Liver (tissue), 9 donors: Measurements from ENCODE around the gene TRAPPC12. TPM values are rescaled to one million over a fixed set of nuclear protein-coding genes. Genes with fewer than 3 reads are reported as not detected.

Experiments
- DNase-seq: peaks from one replicate; pipeline ENCODE4 v3.0.0-alpha.2; 2017; ENCODE audit warnings: low spot score
- H3K27ac ChIP-seq, 2 donors: one replicate each; pipeline ENCODE4 v1.7.0; 2013; ENCODE audit warnings: inconsistent platforms in 2 of 2, low read length in 2 of 2, control low read depth in 1 of 2, low read depth in 1 of 2, mild to moderate bottlenecking in 1 of 2
- H3K27me3 ChIP-seq, 4 donors: one replicate each; pipeline versions ENCODE4 v1.6.1 to v1.7.0; 2013; ENCODE audit warnings: low read length in 3 of 4, inconsistent platforms in 1 of 4, mild to moderate bottlenecking in 1 of 4, moderate library complexity in 1 of 4; ENCODE audit not compliant: control insufficient read depth in 4 of 4, insufficient read depth in 4 of 4
- H3K36me3 ChIP-seq, 4 donors: one replicate each; pipeline versions ENCODE4 v1.6.1 to v1.7.0; 2013; ENCODE audit warnings: low read length in 3 of 4, mild to moderate bottlenecking in 3 of 4, low read depth in 1 of 4, moderate library complexity in 1 of 4; ENCODE audit not compliant: control insufficient read depth in 4 of 4, insufficient read depth in 3 of 4
- H3K4me1 ChIP-seq, 4 donors: one replicate each; pipeline versions ENCODE4 v1.6.1 to v1.7.0; 2013; ENCODE audit warnings: low read length in 3 of 4, mild to moderate bottlenecking in 3 of 4, moderate library complexity in 1 of 4; ENCODE audit not compliant: control insufficient read depth in 4 of 4, insufficient read depth in 4 of 4
- H3K4me3 ChIP-seq, 3 donors: one replicate each; pipeline versions ENCODE4 v1.6.1 to v1.7.0; 2013; ENCODE audit warnings: low read length in 3 of 3, control low read depth in 1 of 3, low read depth in 1 of 3, mild to moderate bottlenecking in 1 of 3
- H3K9ac ChIP-seq, 2 donors: one replicate each; pipeline ENCODE4 v1.7.0; 2013; ENCODE audit warnings: low read length in 2 of 2, mild to moderate bottlenecking in 2 of 2, moderate library complexity in 2 of 2, control low read depth in 1 of 2, low read depth in 1 of 2
- H3K9me3 ChIP-seq, 4 donors: one replicate each; pipeline versions ENCODE4 v1.6.1 to v1.7.0; 2013; ENCODE audit warnings: low read length in 3 of 4; ENCODE audit not compliant: control insufficient read depth in 4 of 4
- ATF3 ChIP-seq: IDR thresholded peaks from 2 replicates; pipeline ENCODE4 v1.6.1; 2016; ENCODE audit warnings: antibody characterized with exemption
- CTCF ChIP-seq: fragments of 150-350 bp; IDR thresholded peaks from 2 replicates; pipeline ENCODE4 v1.5.1; 2017; ENCODE audit warnings: improper control_type of control experiment, low read depth, low read length; ENCODE audit not compliant: missing input control
- EGR1 ChIP-seq, 2 donors: IDR thresholded peaks; 2 replicates each; pipeline ENCODE4 v1.6.1; 2016 to 2018; ENCODE audit warnings: antibody characterized with exemption in 2 of 2, low read depth in 2 of 2
- FOXA1 ChIP-seq: IDR thresholded peaks from 2 replicates; pipeline ENCODE4 v1.6.1; 2016; ENCODE audit warnings: antibody characterized with exemption
- FOXA2 ChIP-seq: IDR thresholded peaks from 2 replicates; pipeline ENCODE4 v1.6.1; 2016; ENCODE audit warnings: antibody characterized with exemption
- GABPA ChIP-seq, 2 donors: IDR thresholded peaks in 1 of 2; conservative IDR thresholded peaks in 1 of 2; 2 replicates each; pipeline ENCODE4 v1.6.1; 2016; ENCODE audit warnings: antibody characterized with exemption in 2 of 2, mild to moderate bottlenecking in 1 of 2, moderate library complexity in 1 of 2
- HNF4A ChIP-seq, 2 donors: conservative IDR thresholded peaks; 2 replicates each; pipeline ENCODE4 v1.6.1; 2016; ENCODE audit warnings: antibody characterized with exemption in 2 of 2, mild to moderate bottlenecking in 2 of 2
- HNF4G ChIP-seq: IDR thresholded peaks from 2 replicates; pipeline ENCODE4 v1.6.1; 2016; ENCODE audit warnings: antibody characterized with exemption
- JUND ChIP-seq, 2 donors: IDR thresholded peaks; 2 replicates each; pipeline ENCODE4 v1.6.1; 2016; ENCODE audit warnings: antibody characterized with exemption in 2 of 2
- MAX ChIP-seq: IDR thresholded peaks from 2 replicates; pipeline ENCODE4 v1.6.1; 2016; ENCODE audit warnings: antibody characterized with exemption
- RAD21 ChIP-seq, 2 donors: IDR thresholded peaks; 2 replicates each; pipeline ENCODE4 v1.6.1; 2016; ENCODE audit warnings: antibody characterized with exemption in 2 of 2, mild to moderate bottlenecking in 2 of 2
- REST ChIP-seq: IDR thresholded peaks from 2 replicates; pipeline ENCODE4 v1.6.1; 2016; ENCODE audit warnings: antibody characterized with exemption, mild to moderate bottlenecking
- RXRA ChIP-seq, 2 donors: IDR thresholded peaks; 2 replicates each; pipeline ENCODE4 v1.6.1; 2017 to 2018; ENCODE audit warnings: antibody characterized with exemption in 2 of 2, mild to moderate bottlenecking in 1 of 2
- SP1 ChIP-seq: IDR thresholded peaks from 2 replicates; pipeline ENCODE4 v1.6.1; 2018; ENCODE audit warnings: antibody characterized with exemption, mild to moderate bottlenecking
- TAF1 ChIP-seq: conservative IDR thresholded peaks from 2 replicates; pipeline ENCODE4 v1.6.1; 2016; ENCODE audit warnings: antibody characterized with exemption, mild to moderate bottlenecking
- YY1 ChIP-seq: IDR thresholded peaks from 2 replicates; pipeline ENCODE4 v1.6.1; 2016; ENCODE audit warnings: antibody characterized with exemption, mild to moderate bottlenecking
- ZBTB33 ChIP-seq: IDR thresholded peaks from 2 replicates; pipeline ENCODE4 v1.6.1; 2016; ENCODE audit warnings: antibody characterized with exemption
- WGBS: extraction: QIAGEN DNeasy Blood & Tissue Kit; methylation state at CpG from one replicate; pipeline ENCODE4 v1.1.7; 2013; 5-methylcytosine and 5-hydroxymethylcytosine counted together
- polyA plus RNA-seq, 2 donors: library from polyadenylated mRNA; stranded (reverse) in 1 of 2; unstranded in 1 of 2; fragments of 200-250 nt in 1 of 2; fragments of >200 nt in 1 of 2; fragmentation: Nextera tagmentation in 1 of 2; extraction: Ambion mirVana in 1 of 2; gene quantifications; one replicate each; pipeline versions ENCODE4 v1.2.1 to v1.2.3, GENCODE V29; 2013 to 2015
- total RNA-seq, 2 donors: library from RNA; depleted of rRNA; stranded (reverse); fragments of >200 nt; gene quantifications; one replicate each; pipeline ENCODE4 v1.2.3, GENCODE V29; 2014
- donor health status: healthy.
- donor health status: healthy.
- donor health status: healthy.
- donor health status: healthy.
- donor health status: healthy.

TRAPPC12 gene
- total and polyA plus RNA-seq, 4 donors: 30.2 to 60.9 (median 39.7) TPM

GRCh38 chr2:3518496-3519254, 139.2 kb downstream of the TRAPPC12 start:
- peaks cover 10 to 68% (median 53%) of the 10 kb centered on the region in 4 donors for H3K4me1 ChIP-seq
- TF ChIP-seq EGR1 (IDR thresholded peaks at IDR 0.05; ENCODE audit: low read depth in 2 of 2): no peak
- peak in 1 of 2 donors; percentile 5 for TF ChIP-seq RXRA (IDR thresholded peaks at IDR 0.05)
- no peak for TF ChIP-seq MAX
- no peak for TF ChIP-seq SP1
- no peak for TF ChIP-seq RAD21 (IDR thresholded peaks at IDR 0.05)
- peak in 1 of 2 donors; percentile 83 for TF ChIP-seq GABPA (IDR thresholded peaks at IDR 0.05 in 1 of 2, conservative IDR thresholded peaks at IDR 0.05 in 1 of 2)
- TF ChIP-seq CTCF: no peak
- TF ChIP-seq JUND (IDR thresholded peaks at IDR 0.05): no peak
- no peak for TF ChIP-seq ATF3
- TF ChIP-seq HNF4A (conservative IDR thresholded peaks at IDR 0.05): no peak
- TF ChIP-seq YY1: peak; percentile 28
- TF ChIP-seq FOXA2: no peak
- TF ChIP-seq FOXA1: no peak
- no peak for TF ChIP-seq HNF4G
- TF ChIP-seq REST: peak; percentile 2
- peak; percentile 13 for TF ChIP-seq TAF1
- TF ChIP-seq ZBTB33: no peak
- peak overlapping the region; percentile 75 to 88 for H3K9ac ChIP-seq
- peak overlapping the region; percentile 98 to 99 for H3K27ac ChIP-seq
- peak; percentile 95 for DNase-seq
- no peaks in the 10 kb centered on the region for H3K27me3 ChIP-seq
- under 1% methylated on average over 67 of the region's 67 CpGs for WGBS
- H3K4me3 ChIP-seq: peak overlapping the region; percentile 59 to 92 (median 87)
- H3K9me3 ChIP-seq: no peaks in the 10 kb centered on the region
- H3K36me3 ChIP-seq: peaks cover 0 to 4% (median 0%) of the 10 kb centered on the region in 4 donors
